PC-9 (cell line): Measurements from ENCODE around the gene EFNA2.

Experiments used
- EZH2 ChIP-seq: fragments of 200-600 bp; sonication (generic); IDR thresholded peaks from 2 replicates; pipeline ENCODE4 v1.8.0; 2017; ENCODE audit warnings: antibody characterized with exemption, low read depth
- TF ChIP-seq, protein P1 (sequence below): fragments of 200-600 bp; sonication (generic); conservative IDR thresholded peaks from 2 replicates; pipeline ENCODE4 v1.6.1; 2017; ENCODE audit warnings: mixed run types, antibody characterized with exemption, mild to moderate bottlenecking, moderate library complexity

DNA sequence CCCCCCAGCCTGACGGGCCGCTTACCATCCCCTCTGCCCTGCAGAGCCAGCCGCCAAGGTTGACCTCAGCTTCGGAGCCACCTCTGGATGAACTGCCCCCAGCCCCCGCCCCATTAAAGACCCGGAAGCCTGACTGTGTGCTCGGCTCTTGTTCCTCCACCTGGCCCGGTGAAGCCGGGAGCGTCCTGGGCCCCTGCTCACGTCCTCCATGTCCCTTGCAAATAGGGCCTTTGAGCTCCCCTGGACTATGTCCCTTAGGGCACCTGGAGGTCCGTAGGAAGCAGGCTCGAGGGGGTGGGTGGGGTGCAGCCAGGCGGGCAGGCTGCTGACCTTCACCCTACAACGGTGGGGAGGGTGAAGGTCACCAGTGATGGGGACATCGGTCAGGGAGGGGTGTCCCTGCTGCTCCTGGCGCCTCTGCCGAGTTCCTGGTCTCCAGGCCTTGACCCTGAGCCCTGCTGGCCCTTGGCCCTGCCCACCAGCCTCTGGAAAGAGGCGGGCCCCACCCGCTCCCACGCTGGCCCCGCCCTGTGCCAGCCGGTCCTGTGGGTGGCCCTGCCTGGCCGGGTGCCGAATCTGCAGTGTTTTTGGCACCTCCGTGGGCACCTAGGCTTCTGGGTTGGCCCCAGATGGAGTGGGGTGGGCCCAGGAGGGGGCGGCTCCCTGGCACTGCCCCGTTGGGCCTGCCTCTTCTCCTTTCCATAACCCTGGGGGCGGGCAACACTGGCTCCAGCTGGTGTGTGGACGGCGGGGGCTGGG is 40.8 kb upstream of the EFNA2 start:
- TF ChIP-seq, protein P1, sequence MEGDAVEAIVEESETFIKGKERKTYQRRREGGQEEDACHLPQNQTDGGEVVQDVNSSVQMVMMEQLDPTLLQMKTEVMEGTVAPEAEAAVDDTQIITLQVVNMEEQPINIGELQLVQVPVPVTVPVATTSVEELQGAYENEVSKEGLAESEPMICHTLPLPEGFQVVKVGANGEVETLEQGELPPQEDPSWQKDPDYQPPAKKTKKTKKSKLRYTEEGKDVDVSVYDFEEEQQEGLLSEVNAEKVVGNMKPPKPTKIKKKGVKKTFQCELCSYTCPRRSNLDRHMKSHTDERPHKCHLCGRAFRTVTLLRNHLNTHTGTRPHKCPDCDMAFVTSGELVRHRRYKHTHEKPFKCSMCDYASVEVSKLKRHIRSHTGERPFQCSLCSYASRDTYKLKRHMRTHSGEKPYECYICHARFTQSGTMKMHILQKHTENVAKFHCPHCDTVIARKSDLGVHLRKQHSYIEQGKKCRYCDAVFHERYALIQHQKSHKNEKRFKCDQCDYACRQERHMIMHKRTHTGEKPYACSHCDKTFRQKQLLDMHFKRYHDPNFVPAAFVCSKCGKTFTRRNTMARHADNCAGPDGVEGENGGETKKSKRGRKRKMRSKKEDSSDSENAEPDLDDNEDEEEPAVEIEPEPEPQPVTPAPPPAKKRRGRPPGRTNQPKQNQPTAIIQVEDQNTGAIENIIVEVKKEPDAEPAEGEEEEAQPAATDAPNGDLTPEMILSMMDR, result no peak
- no peak for TF ChIP-seq EZH2
